Skin epidermis (tissue), 12 donors: Measurements from ENCODE around the gene BCAR1.
"Not testable (repeated sequence)": the region's sequence is repeated elsewhere in the genome, so short reads cannot be mapped to it uniquely, and the experiment has no call there.

Source experiments
- H3K27ac ChIP-seq, 21 experiments: fragments of 200-600 bp; sonication (generic) in 11 of 21; one replicate each; pipeline ENCODE4 v1.5.0; 2020; ENCODE audit warnings: mild to moderate bottlenecking in 3 of 21, inconsistent platforms in 2 of 21, moderate library complexity in 2 of 21
- H3K4me3 ChIP-seq, 7 experiments: fragments of 200-600 bp; sonication (generic) in 2 of 7; one replicate each; pipeline ENCODE4 v1.5.0; 2020; ENCODE audit warnings: inconsistent platforms in 2 of 7, mild to moderate bottlenecking in 2 of 7, moderate library complexity in 1 of 7

BCAR1 gene, protein sequence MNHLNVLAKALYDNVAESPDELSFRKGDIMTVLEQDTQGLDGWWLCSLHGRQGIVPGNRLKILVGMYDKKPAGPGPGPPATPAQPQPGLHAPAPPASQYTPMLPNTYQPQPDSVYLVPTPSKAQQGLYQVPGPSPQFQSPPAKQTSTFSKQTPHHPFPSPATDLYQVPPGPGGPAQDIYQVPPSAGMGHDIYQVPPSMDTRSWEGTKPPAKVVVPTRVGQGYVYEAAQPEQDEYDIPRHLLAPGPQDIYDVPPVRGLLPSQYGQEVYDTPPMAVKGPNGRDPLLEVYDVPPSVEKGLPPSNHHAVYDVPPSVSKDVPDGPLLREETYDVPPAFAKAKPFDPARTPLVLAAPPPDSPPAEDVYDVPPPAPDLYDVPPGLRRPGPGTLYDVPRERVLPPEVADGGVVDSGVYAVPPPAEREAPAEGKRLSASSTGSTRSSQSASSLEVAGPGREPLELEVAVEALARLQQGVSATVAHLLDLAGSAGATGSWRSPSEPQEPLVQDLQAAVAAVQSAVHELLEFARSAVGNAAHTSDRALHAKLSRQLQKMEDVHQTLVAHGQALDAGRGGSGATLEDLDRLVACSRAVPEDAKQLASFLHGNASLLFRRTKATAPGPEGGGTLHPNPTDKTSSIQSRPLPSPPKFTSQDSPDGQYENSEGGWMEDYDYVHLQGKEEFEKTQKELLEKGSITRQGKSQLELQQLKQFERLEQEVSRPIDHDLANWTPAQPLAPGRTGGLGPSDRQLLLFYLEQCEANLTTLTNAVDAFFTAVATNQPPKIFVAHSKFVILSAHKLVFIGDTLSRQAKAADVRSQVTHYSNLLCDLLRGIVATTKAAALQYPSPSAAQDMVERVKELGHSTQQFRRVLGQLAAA

DNA sequence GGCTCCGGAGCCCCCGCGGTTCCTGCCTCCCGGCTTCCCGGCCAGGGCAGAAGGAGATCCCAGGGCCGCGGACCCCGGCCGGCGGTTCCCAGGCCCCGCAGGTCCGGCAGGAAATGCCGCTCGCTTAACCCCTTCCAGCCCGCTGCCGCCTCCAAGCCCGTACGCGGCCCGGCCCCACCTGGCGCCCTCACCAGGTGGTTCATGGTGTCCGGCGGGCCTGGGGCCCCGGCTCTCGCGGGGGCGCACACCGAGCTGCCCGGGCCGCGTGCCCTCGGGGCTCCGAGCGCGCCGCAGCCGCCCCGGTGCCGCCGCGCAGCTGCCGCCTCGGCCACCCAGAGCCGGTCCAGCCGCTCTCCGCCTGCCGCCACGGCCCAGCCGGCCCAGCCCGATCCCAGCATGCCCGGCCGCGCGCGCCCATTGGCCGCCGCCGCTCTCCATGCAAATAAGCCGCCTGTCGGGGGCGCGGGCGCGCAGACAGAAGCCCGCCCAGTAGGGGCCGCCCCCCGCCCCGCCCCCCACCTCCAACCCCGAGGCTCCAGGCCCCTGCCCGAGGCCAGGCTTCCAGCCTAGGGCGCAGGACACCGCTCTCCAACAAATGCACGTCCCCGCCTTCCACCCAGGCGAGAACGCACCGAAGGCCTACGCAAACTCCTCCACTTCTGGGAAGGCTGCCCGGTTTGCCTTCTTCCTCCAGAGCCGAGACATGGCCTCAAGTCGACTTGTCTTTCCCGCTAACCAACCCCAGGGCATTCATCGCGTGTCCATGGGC lies at the start of gene BCAR1:
Gene BCAR1 (minus strand): TSS at position 345 of the 769 bp plus-strand sequence. CDS start 142 bp downstream, at position 203.
- H3K27ac ChIP-seq = peak within 1 kb of the TSS; percentile 65 to 96 (median 88)
- peak within 1 kb of the TSS; percentile 59 to 79 (median 72) for H3K4me3 ChIP-seq

DNA sequence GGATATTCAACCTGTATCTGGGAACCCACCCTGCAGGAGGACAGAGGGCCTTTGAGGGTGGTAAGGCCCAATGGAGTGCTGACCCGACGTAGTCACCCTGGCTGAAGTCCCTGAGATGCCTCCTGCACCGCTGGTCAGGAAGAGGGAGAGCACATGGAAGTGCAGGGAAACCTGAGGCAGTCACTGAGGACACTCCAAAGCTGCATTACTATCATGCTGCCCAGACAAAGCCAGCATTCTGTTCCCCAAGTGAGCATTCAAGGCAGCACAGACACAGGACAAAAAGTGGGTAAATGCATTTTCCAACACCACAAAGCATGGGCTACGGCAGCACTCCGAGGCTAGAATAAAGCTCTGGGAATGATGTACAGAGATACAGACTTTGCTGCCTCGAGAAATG lies 46.8 kb upstream of the BCAR1 start:
- H3K27ac ChIP-seq = no peak overlapping the region
- no peak overlapping the region for H3K4me3 ChIP-seq

DNA sequence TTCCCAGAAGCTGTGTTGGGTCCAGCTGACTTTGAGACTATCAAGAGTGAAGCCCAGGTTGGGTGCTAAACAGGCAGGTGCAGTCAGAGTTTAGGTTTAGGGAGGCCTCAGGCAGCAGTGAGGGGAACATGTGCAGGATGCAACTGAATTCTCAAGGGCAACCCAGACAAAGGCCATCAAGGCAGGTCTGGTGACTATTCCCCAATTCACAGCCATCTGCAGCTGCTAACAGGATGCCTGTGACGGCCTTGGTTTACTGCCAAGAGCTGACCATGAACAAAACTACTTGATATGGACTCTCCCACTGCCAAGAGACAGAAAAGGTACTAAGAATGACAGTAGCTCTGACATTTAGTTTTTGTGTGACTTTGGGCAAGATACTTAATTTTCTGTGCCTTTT lies 45.2 kb upstream of the BCAR1 start:
- Histone ChIP-seq H3K27ac (no peak overlapping the region), H3K4me3 (no peak overlapping the region)

DNA sequence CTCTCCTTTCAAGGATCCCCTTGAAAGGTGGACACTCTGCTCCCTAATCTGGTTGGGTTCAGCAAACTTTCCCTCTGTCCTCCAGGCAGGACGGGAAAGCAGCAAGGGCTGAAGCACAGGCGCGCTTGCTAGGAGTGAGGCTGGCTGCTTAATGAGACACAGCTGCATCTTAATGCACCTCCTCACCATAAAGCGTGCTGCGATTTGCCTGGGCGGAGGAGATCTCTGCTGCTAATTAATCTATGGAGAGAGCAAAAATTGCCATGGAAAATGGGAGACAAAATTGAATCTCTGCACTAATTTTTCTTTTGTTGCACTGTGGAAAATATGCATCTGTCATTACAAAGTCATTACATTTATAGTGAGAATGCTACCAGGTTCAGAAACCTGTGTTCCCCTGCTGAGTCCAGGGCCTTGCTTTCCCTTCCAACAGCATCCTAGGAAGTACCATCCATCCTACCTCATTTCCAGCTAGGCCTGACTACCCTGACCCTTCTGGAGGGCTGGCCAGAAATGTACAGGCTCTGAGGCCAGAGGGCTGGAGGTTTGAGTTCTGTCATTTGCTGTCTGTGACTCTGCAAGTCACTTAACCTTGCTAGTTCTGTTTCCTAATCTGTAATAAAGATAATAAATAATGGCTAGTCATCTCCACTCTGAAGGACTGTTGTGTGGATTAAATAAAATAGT lies 43.5 kb upstream of the BCAR1 start:
- Histone ChIP-seq H3K27ac (peak overlapping the region in 1 of 21 experiments; percentile 37), H3K4me3 (no peak overlapping the region)

DNA sequence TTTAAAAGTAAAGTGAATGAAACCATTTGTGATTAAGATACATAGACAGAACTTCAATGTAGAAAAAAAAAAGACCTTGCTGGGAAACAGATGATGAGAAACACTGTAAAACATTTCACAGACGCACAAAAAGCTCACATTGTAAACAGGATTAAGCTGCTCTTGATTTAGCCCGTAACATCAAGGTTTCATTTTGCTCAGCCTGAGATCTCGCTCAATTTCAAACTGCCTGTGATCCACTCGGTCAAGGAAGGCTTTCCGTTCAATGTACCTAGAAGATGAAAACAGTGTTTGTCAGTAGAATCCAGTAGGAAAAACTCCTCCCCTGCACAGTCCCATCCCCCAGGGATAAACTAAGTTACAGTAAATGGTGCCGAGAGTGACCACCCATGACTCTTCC lies 42.3 kb upstream of the BCAR1 start:
- Histone ChIP-seq H3K27ac (peak overlapping the region in 2 of 21 experiments; percentile 13 to 37), H3K4me3 (no peak overlapping the region)

DNA sequence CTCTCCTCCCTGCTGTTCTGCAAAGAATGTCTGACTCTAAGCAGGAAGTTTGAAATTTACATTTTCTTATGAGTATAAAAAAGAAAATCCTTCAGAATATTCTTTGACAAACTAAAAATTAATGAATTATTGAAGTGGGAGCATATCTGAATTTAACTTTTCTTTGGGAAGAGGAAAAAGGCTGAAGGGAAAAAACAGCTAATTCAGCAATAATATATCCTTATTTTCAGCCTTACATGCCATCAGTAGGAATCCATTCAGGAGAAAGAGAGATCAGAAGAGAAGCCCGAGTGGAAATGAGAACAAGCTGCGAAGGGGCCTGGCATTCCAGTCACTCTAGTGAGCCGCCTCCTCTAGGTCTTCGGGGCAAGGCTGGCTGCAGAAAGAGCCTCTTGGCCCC lies 41.7 kb upstream of the BCAR1 start:
- peak overlapping the region in 3 of 21 experiments; percentile 28 to 37 (median 30) for H3K27ac ChIP-seq
- no peak overlapping the region for H3K4me3 ChIP-seq

DNA sequence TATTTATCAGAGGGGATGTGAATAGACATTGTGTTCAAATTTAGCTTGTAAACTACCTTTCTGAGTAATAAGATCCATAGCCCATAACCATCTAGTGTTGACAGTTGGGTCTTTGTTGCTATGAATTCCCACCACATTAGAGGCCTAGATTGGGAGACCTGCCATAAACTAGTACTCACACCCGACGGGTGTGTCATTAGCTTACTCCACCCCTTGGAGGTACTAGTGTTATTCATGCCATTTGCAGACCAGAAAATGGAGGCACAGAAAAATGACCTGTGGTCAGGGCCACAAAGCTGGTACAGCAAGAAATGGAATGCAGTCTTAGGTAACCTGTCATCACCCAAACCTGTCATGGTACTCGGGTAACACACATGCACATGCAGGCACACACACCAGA lies 41.3 kb upstream of the BCAR1 start:
- H3K27ac ChIP-seq = peak overlapping the region in 2 of 21 experiments; percentile 28 to 37

DNA sequence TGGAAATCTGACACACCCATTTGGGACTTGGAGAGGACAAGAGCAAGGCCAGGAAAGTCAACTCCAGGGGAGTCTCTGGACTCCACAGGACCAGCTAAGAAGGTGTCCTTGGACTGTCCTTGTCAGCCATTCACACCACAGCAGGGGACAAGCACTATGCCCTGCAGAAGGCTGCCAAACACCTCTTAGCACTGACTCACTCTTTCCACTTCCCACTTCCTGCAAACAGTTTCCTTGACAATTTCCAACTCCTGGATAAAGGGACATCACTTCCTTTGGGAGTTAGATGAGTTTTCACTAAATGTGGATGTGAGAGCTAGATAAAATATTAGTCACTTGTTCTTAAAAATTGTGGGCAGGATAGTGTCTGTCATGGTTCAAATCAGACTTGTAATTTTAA lies 37.8 kb upstream of the BCAR1 start:
- peak overlapping the region in 7 of 21 experiments; percentile 46 to 74 (median 68) for H3K27ac ChIP-seq
- no peak overlapping the region for H3K4me3 ChIP-seq

More for the DNA sequence above, 41.3 kb upstream of the BCAR1 start:
- H3K4me3 ChIP-seq = no peak overlapping the region

DNA sequence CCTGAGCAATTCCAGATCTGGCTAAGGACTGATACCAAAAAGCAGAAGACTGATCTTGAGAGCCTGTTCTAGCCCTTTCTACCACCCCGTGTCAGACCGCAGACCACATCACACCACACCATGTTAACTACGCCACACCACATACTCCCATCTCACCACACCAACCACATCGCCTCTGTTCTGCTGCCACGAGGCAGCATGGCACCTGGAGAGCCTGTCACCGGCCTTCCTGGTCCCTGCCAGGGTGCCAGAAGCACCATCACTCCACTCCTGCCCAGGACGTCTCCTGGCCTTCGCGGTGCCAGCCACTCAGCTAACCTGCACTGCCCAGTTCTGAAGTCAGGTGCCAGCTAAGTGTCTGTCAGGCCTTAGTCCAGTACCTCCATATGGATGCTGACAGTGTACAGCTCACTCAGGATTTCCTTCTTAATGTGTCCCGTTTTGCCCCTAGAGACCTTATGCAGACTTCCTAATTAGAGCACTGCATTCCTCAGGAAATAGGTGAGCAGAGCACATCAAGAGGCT lies 37.2 kb upstream of the BCAR1 start:
- peak overlapping the region in 11 of 21 experiments; percentile 23 to 74 (median 63) for H3K27ac ChIP-seq

DNA sequence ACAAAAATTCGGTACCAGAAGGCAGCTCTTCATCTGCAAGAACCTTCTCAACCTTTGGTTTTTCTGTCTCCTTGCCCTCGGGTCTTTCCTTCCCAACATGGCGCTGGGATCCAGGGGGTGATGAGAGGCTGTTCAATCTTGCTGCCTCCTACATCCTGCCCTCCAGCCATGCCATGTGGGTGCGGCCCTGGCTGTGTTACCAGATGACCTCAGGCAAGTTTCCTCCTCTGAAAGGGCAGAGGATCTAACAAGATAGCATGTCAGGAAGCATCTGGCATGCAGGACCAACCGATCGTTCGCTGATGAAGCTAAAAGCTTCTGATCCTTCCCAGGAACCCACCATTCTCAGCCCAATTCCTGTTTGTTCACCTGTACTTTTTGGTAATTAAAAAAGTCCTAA lies 36.8 kb upstream of the BCAR1 start:
- peak overlapping the region in 12 of 21 experiments; percentile 23 to 74 (median 54) for H3K27ac ChIP-seq
- H3K4me3 ChIP-seq = no peak overlapping the region

More for the DNA sequence above, 37.2 kb upstream of the BCAR1 start:
- no peak overlapping the region for H3K4me3 ChIP-seq

DNA sequence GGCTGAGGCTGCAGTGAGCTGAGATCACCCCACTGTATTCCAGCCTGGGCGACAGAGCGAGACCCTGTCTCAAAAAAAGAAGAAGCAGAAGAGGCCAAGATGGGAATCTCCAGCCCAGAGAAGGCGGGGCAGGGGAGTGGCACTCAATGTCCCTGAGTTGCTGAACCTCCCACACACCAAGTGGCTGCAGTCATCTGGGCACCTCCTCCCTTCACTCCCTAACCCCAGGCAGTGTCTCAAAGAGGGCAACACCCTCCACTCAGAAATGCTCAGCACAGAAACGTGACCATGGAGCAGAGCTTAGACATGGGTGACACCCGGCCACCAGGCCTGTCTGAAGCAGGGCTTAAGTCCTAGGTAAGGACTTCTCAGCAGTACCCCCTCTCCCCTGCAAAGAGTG lies 36.3 kb upstream of the BCAR1 start:
- peak overlapping the region in 7 of 21 experiments; percentile 33 to 74 (median 46) for H3K27ac ChIP-seq
- H3K4me3 ChIP-seq = no peak overlapping the region

DNA sequence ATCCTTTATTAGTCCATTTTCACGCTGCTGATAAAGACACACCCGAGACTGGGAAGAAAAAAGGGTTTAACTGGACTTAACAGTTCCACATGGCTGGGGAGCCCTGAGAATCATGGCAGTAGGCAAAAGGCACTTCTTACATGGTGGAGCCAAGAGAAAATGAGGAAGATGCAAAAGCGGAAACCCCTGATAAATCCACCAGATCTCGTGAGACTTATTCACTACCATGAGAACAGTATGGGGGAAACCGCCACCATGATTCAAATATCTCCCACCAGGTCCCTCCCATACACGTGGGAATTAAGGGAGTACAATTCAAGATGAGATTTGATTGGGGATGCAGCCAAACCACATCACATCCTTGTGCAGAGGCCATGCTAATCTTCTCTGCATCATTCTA lies 35.0 kb upstream of the BCAR1 start:
- Histone ChIP-seq H3K4me3 (no peak overlapping the region), H3K27ac (no peak overlapping the region)

DNA sequence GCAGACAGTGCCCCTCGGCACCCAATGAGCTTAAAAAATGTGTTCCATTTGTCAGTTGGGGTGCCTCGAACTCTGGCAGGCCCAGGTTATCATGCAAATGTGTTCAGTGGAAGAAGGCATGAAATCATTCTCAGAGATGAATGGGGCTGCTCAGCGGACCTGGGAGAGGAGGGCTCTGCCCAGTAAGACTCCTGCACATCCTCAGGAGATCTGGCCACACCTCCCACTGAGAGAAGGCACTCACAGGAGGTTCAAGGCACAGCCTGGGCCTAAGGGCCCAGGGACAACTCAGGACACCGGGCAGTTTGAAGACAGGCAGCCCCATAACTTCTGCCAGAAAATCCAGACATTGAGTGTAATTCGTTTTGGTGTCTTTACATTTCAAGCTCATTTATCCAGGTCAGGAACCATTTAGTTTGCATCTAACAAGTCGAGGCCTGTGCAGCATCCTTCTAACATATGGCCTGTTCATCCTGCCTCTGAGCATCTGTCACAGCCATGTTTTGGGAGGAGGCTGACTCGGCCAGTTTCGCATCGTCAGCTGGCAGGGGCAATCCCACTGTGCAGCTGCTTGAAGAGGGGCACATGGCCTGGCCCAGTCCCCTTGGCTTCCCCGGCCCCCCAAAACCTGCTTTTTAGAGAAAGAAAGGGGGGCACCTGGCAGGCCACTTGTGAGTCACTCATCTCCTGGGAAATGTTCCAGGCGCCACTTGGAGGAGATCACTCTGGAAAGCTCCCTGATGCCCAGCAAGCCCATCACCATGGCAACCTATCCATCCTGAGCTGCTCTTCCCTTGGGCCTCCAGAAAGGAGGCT lies 31.2 kb upstream of the BCAR1 start:
- Histone ChIP-seq H3K27ac (no peak overlapping the region), H3K4me3 (no peak overlapping the region)

DNA sequence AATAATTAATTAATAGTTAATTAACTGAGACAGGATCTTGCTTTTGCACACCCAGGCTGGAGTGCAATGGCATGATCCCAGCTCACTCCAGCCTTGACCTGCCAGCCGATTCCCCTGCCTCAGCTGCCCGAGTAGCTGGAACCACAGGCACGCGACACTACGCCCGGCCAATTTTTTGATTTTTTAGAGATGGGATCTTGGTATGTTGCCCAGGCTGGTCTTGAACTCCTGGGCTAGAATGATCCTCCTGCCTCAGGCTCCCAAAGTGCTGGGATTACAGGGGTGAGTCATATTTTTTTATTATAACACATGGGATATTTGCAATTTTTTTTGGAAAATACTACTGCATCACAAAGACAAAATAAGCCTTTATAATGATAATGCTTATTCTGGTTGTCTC lies 30.4 kb upstream of the BCAR1 start:
- Histone ChIP-seq H3K4me3 (no peak overlapping the region), H3K27ac (no peak overlapping the region)

DNA sequence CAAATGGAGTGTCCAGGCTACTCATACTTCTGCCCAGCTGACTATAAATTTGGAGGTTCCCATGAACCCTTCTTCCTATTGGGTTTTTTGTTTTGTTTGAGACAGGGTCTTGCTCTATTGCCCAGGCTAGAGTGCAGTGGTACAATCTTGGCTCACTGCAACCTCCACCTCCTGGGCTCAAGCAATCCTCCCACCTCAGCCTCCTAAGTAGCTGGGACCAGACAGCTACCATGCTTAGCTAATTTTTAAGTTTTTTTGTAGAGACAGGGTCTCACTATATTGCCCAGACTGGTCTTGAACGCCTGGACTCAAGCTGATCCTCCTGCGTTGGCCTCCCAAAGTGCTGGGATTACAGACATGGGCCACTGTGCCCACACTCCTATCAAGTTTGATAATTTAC lies 29.6 kb upstream of the BCAR1 start:
- H3K27ac ChIP-seq, H3K4me3 ChIP-seq: not testable (repeated sequence)

DNA sequence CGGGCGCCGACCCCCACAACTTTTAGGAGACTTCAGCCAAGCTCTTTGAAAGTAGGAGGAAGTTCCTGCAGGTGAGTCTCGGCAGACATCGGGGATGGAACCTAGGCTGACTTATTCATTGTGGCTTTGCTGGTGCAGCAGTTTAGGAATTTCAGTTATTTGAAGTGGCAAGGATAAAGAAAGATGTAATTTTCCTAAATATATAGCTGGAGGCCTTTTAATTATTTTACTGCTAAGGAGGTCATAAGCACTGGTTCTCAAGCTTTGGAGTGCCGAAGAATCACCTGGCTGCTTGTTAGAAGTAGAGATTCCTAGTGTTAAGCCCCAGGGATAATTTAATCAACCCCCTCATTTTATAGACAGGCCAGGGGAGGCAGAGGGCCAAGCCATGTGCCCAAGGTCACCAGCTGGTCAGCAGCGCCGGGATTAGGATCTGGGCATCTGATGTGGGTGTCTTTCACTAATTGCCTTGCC lies 28.9 kb upstream of the BCAR1 start:
- Histone ChIP-seq H3K27ac (no peak overlapping the region), H3K4me3 (no peak overlapping the region)

DNA sequence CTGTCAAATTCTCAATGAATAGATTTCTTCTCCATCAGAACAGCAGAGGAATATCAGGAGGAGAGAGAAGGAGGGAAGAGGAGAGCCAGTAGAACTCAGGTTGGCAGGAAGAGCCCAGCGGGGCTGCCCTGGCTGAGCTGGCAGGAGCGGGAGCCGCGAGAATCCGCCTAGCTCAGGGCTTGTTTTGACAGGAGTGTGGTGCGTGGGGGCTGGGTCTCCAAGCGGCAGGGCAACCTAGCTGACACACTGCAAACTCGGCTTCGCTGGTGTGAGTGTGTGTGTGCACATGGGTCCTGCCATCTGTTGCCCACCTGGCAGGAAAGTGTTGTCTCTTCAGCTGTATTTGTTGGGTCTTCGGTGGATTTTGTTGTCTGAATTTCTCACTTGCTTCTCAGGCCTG lies 27.9 kb upstream of the BCAR1 start:
- H3K4me3 ChIP-seq = no peak overlapping the region
- no peak overlapping the region for H3K27ac ChIP-seq
